PFSK-1 (cell line): Measurements from ENCODE around the gene MED6.

Experiments used
- FOXP2 ChIP-seq: optimal IDR thresholded peaks from 2 replicates; pipeline ENCODE3; 2011; ENCODE audit warnings: borderline replicate concordance, control low read depth, inconsistent platforms; ENCODE audit not compliant: insufficient read depth; ENCODE audit errors: extremely low read length, extremely low read depth
- SIN3A ChIP-seq: IDR thresholded peaks from 2 replicates; pipeline ENCODE4 v1.6.1; 2012; ENCODE audit warnings: mild to moderate bottlenecking, low read length, moderate library complexity, borderline replicate concordance; ENCODE audit not compliant: insufficient read depth

DNA sequence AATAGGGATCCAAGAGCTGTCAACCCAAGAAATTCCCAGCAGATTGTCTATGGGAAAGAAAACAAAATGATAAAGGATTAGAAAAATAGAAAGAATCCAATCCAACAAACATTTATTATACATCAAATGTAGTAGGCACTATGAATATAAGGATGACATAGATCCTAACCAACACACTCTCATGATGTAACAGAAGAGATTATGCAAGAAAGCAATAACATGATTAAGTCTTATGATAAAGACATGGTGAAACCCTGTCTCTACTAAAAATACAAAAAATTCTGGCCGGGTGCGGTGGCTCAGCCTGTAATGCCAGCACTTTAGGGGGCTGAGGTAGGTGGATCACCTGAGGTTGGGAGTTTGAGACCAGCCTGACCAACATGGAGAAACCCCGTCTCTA lies 2.7 kb downstream of the MED6 start:
- TF ChIP-seq FOXP2 (no peak), SIN3A (no peak)
